HG03045 (cell line): ENCODE results near the gene THSD7A.
A peak's percentile ranks its signal among the peaks of the same experiment; 100 is the strongest.

Experiments used
- ATAC-seq: cut with Tn5 transposase; IDR thresholded peaks from one replicate; pipeline ENCODE4 v1.9.1; 2021; ENCODE audit warnings: mild to moderate bottlenecking, moderate library complexity; ENCODE audit not compliant: unreplicated experiment

The THSD7A gene

DNA sequence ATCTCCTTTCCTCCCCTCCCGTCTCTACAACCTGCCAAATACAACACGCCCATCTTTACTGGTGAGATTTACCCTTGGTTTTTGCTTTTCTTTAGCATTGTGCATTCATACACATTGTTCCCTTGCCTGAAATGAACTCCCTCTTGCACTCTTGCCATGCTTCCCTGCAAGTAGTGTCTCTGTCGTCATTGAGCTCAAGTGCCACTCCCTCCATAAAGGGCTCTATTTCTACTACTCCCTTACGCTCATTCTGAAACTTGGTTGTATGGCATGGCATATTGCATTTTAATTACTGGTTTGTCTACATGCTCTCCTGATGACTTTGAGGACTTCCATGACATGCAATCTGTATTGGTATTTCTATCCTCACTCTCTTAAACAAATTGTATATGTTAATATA, 242.7 kb downstream of the THSD7A start:
- no peak for ATAC-seq

DNA sequence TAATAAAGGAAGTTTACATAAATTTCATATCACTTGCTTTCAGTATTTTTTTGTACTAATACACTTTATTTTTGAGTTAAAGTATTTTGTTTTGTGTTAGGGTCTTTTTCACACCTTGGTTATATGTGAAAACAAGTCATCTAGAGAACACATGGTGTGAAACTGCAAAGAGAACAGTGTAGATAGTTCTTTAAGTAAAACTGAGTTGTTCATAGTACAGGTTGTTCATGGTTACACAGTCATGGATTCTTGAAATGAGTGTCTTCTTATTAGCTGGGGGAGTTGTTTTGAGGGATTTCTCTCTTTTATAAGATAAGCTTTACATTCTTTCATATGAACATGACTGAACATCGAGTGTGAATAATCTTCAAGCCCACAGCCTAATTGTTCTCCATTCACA, 244.2 kb downstream of the THSD7A start:
- no peak for ATAC-seq

DNA sequence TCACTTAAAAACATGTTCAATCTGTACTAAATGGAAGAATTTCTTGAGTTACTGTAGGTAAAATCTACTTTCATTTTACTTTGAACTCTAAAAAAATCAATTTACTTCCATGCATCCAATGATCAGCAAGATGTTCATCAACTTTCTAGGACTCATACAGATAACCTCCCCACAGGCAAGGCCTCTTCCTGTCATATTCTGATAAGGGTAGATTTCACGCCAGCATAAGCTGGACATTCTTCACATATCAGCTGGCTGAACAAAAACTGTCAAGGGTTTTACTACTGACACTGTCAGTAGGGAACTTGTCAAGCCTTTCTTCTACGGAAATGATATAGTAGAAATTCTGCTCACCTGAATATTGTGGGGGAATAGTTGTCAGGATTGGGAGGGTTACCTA, 244.9 kb downstream of the THSD7A start:
- ATAC-seq, result no peak

DNA sequence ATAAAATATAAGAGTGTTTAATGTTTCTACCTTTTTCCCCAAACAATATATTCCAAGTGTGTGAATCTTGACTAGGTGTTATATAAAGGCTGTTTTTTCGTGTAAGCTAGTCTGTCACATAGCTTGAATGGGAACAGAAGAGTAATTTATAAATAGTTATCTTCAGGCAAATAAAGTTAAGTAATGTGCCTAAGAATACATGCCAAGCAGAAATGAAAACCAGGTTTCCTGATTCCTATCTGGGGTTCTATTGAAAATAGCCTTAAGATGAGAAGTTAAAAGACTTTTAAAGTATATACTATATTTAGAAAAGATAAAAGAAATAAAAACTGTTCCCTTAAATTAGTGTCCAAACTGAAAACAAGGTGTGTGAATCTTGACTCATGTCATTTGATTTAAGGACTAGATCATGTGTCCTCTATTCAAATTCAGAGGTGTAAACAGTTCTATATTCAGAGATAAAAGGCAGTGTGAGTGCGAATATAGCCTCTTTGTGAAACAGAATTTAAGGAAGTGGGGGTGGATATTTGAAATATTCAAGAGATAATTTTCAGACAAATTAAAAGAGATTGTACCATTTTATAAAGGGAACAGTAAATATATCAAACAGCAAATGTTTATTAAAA, 247.5 kb downstream of the THSD7A start:
- no peak for ATAC-seq

DNA sequence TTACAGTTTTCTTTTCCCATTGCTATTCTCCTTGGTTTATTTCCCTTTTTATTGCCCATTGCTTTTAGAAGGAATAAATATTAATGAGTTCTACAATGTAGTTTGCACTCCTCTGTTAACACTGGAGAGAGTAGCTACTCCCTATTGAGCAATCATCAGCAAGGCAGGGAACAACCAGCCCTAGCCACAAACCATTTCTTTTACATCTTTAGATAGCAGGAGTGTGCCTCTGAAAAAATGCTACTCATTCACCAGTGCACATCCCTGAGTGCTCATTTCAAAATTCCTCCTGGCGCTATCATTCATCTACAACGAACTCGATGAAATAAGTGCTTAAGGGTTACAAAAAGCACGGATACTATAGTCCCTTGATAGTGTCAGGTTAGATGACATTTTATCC, 252.9 kb downstream of the THSD7A start:
- ATAC-seq, result no peak

DNA sequence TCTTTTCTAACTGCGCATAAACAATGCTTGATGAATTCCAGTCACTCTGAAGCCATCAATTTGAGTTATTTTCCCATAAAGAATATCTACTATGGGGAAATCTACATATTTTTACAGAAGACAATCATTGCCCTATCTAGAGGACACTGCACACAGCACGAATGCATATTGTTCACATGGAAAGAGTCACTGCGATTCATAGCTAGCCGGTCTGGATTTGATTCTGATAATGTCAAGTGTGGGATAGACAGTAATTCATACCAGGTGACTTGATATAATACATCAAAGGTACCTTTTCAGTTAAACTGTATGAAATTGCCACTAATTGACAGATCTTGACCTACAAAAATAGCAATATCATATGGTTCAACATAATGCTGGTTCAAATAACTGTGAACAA, 255.7 kb downstream of the THSD7A start:
- no peak for ATAC-seq

DNA sequence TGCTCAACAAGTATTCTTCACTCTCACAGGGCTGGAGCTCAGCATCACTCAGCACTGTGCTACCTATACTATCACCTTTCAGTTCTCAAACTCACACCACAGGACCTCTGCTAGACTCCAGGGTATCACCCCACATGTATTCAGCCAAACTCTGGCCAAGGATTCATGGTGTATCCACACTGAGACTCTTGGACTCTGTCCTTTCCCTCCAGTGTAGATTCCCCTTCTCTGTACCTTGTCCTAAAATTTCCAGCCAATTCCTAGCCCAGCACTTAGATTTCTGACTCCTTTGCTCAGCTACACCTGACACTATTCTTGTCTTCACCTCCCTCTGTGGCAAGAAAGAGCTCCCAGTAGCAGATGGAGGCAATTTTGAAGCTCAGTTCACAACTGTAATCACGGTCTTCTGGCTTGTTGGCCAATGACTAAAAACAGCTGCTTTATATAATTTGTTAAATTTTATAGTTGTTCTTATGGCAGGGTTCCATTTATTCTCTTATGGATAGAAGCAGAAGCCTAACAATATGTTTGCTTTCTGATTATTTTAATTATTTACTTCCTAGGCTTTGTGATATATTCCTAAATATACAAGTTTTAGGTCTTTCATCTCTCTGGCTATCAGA, 258.8 kb downstream of the THSD7A start:
- ATAC-seq, result no peak

DNA sequence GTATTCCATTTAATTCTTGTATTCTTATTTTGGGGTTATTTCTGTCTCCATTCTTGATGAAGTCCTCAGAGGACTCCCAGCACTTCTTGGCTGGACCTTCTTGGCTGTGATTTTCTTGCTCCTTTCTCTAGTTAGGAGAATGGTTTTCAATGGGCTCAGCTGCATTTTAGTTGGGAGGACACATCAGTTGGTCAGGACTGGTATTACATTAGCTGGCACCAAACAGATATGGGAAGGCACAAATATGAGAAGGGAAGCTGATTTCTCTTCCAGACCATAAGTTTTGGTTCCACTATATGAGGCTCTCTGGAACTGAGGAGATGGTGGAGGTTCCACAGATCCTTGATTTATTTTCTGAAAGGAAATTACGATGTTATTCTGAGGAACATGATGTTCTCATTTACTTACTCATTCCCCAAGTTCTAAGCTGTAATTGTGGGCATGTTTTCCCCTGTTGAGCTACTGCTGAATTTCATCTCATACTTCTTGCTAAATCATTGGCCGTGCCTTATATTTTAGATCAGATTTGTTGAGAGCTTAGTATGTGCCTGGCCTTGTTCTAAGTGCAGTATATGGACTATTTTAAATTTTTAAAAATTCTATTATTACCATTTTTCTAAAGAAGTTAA, 261.0 kb downstream of the THSD7A start:
- ATAC-seq, result no peak

DNA sequence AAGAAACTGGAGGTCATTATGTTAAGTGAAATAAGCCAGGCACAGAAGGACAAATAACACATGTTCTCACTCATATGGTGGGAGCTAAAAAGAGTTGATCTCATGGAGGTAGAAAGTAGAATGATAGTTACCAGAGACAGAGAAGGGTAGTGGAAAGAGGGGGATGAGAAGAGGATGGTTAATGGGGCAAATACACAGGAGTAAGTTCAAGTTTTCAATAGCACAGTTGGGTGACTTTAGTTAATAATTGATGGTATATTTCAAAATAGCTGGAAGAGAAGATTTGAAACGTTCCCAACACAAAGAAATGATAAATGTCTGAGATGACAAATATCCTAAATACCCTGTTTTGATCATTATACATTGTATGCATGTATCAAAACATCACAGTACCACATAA, 261.8 kb downstream of the THSD7A start:
- no peak for ATAC-seq

DNA sequence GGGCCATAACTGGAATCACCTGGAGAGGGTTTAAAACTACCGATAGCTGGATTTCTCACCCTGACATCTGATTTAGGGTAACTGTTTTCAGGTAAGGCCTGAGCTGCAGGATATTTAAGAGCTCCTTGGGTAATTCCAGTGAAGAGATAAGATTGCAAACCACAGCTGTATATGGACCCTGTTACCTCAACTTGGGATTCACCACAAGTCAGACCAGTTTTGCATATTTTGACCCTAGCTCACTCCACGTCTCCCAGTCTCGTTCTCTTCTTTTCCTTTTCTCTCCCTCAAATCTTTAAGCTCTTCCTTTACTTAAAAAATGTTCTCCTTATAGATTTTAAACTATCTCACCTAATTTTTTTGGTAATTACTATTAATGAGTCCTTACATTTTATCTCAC, 264.4 kb downstream of the THSD7A start:
- ATAC-seq, result no peak

DNA sequence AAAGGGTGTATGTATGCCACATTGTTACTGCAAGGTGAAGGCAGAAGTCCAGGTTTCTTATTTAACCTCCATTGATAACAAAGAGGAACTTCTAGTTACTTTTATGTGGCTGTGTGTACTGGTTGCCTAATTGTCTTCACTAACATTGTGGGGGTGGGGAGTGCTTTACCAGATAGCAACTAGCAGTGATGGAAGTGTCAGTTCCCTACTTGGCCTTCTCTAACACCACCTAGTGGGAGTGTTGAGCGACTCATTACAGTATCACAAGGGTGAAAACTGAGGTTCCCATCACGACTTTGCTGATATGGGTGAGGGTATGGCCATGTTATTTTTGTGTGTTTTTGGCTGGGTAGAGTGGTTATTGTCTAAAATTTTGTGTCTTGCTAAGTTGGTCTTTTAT, 274.4 kb downstream of the THSD7A start:
- peak; percentile 93 for ATAC-seq

DNA sequence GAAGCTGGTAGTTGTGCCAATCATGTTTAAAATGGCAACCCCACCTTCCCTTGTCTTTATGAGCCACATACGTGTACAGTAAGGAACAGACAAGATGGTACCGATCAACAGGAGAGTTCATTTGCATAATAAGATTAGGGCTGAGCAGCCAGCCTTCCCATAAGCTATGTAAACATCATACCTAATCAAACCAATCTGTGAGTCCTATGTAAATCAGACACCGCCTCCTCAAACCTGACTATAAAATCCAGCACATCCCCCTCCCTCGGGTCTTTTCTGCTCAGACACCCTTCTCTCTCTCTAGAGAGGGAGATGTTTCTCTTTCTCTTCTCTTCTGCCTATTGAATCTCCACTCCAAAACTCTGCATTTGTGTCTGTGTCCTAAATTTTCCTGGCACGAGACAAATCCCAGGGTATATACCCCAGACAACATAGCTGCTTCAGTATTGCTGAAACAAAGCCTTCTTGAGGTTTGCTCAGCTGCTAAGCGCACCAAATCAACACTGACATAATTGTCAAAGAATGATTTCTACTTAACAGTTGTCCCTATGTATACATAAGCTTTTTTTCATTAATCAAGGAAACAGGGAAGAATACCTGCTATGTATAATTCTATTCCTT, 279.2 kb downstream of the THSD7A start:
- no peak for ATAC-seq

DNA sequence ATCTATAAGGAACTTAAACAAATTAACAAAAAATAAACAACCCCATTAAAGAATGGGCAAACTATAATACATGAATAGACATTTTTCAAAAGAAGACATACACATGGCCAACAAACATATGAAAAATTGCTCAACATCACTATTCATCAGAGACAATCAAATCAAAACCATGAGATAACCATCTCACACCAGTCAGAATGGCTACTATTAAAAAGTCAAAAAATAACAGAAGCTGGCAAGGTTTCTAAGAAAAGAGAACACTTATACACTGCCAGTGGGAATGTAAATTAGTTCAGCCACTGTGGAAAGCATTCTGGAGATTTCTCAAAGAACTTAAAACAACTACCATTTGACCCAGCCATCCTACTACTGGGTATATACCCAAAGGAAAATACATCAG, 280.5 kb downstream of the THSD7A start:
- ATAC-seq, result no peak

DNA sequence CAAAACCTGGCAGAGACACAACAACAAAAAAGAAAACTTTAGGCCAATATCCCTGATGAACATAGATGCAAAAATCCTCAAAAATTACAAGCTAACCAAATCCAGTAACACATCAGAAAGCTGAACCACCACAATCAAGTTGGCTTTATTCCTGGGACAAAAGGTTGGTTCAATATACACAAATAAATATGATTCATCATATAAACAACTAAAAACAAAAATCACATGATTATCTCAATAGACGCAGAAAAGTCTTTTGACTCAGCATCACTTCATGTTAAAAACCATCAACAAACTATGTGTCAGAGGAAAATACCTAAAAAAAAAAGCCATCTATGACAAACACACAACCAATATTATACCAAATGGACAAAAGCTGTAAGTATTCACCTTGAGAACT, 283.5 kb downstream of the THSD7A start:
- no peak for ATAC-seq

DNA sequence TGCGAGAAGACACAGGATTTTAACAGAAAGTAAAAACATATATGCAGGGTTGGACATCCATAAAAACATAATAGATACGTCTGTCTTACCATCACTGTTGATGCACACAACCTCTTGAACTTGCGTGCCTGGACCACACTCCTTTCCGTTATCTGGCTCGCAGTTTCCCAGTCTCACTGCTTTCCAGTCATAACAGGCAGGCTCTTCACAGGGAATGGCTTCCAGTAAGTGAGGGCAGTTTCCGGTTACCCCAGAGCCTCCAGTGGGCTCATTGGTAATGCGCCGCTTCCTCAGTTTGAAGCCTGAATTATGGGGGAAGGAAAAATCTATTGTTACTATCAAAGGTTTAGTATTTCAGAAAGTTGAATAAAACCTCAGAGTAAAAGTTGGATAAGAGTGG, 290.7 kb downstream of the THSD7A start:
- no peak for ATAC-seq

DNA sequence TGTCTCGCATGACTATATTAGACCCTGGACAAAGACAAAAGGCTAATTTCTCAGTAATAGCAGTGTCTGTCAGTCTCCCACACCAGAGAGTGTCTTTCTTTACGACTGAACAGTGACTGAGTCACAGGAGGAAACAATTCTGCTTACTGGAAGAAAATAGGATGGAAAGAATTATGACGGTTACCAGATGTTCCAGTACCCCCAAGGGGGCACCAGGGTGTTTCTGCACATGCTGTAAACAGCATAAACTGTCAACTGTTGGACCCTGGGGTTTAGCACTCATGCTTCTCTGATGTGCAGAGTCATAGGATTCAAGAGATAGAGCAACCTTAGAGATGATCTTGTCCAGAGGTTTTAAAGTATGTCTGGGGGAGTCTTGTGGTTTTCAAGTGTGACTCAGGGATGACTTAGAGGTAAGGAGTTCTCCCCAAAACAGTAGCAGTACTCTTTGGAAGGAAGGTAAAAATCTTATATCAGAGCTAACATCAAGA, 291.7 kb downstream of the THSD7A start:
- ATAC-seq, result no peak

DNA sequence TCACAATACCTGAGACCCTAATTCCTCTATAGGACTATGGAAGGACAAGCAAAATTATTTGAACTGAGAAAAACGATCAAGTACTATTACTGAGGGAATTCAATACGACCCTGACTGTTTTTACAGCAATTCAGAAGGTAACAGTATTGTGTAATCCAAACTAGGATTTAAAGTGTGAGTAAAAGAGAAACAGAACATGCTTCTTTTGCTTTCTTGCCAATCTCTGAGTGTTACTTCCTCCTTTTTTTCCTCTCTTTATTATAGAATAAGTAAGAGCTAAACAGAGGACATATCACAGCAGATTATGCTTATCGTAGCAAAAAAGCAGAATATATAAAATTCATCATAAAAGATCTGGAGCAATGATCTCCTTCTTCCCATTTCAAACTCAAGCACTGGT, 292.1 kb downstream of the THSD7A start:
- no peak for ATAC-seq

DNA sequence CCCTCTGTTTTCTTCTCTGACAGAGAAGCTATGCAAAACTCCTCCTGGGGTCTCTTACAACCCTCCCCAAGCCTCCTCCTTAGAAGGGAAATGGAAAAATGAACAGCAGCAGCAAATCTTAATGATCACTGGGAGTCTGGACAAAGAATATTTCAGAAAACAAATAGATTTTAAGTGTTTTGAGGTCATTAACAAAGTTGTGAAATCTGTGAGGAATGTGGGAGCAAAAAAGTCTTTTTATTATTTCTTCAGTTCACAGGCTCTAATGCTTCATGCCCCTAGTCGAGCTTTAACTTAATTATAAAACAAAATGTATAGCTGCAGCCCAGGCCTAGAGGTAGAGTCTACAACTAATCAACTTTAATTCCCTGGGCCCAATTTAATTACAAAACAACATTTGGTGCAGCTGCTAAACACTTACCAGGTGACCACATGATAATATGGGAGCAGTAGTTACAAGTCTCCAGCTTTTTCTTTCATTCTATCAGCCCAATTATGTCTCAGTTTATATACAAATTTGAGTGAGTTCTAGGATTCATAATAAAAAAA, 293.2 kb downstream of the THSD7A start:
- no peak for ATAC-seq

DNA sequence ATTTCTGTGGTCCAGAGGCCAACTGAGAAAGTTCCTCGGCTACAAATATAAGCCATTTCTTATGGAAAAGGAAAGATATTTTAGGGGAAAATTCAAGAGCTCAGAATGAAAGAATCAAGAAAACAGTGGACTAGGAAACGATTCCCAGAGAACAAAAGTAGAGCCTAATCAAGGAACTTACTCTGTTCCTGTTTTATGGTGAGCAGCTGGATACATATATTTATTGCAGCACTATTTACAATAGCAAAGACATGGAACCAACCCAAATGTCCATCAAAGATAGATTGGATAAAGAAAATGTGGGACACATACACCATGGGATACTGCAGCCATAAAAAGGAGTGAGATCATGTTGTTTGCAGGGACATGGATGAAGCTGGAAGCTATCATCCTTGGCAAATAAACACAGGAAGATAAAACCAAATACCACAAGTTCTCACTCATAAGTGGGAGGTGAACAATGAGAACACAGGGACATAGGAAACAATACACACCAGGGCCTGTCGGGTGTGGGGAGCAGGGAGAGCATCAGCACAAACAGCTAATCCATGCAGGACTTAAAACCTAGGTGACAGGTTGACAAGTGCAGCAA, 298.7 kb downstream of the THSD7A start:
- no peak for ATAC-seq

DNA sequence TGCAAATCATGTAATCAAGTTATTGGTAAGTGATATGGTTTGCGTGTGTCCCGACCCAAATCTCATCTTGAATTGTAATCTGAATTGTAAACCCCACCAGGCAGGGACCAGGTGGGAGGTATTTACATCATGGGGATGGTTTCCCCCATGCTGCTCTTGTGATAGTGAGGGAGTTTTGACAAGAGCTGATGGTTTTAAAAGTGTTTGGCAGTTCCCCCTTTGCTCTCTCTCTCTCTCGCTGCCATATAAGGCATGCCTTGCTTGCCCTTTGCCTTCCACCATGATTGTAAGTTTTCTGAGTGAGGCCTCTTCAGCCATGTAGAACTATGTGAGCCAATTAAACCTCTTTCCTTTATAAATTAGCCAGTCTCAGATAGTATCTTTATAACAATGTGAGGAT, 302.6 kb downstream of the THSD7A start:
- ATAC-seq, result no peak

DNA sequence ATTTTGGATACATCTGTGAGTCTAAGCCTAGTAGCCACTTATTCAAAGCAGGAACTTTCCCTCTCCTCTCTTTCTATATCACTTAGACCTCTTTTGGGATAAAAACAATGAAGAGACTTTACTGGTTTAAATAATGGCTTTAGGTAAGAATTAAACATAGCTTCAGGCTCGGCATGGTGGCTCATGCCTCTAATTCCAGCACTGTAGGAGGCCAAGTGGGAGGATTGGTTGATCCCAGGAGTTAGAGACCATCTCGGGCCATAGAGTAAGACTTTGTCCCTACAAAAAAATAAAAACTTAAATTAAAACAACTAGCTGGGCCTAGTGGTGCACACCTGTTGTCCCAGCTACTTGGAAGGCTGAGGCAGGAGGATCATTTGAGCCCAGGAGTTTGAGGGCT, 304.3 kb downstream of the THSD7A start:
- ATAC-seq, result no peak
